GM18868 (cell line): ENCODE results near the gene TBX2.

Experiments used
- ATAC-seq: cut with Tn5 transposase; IDR thresholded peaks from one replicate; pipeline ENCODE4 v1.9.1; 2021; ENCODE audit warnings: mild to moderate bottlenecking, moderate library complexity; ENCODE audit not compliant: unreplicated experiment

TBX2 gene

DNA sequence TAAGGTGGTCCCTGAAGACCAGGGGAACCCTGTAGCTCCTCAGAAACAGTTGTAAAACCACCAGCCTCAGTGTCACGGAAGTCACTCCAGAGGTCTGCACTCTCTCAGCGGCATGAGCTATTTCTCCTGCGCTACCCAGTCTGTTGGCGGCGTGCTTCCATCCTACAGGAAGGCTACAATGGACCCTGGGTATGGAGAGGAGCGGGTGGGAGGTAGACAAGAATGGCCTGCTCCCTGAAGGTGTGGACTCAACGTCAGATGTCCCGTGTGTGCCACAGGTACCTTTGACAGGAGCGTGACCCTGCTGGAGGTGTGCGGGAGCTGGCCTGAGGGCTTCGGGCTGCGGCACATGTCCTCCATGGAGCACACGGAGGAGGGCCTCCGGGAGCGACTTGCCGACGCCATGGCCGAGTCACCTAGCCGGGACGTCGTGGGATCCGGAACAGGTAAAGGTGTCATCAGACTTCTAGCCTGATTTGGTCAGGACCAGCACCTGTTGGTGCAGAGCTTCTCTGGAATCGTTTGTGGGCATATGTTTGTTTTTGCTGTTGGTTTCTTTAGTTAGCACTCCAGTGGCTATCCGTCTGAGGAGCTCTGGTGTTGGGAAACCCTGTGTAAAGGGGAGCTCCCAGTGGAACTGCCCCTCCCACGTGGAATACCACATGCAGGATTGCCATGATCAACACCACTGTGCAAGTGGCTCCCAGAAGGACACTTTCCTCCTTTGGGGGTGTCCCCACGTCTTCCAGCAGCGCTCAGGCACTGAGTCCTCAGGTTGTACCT is 31.4 kb upstream of the TBX2 start:
- ATAC-seq = no peak

- no peak for ATAC-seq
Observed at GRCh38 chr17:61368832-61369450, 30.7 kb upstream of the TBX2 start.

DNA sequence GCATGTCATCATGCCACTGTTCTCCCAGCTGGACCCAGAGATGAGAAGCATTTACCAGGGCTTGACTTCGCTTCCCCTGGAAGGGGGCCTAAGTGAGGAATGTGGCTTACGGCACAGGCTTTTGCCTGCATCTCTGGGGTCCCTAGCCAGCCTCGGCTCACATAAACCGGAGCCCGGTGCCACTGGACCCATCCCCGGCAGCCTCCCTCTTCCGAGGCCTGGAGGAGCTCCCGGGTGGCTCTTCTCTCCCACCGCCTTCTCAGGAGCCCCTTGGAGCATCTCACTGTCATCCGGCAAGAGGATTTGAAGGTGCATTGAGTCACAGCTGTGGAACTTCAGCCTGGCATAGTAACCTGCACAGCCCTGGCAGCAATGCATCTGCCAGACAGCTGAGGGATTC is 29.9 kb upstream of the TBX2 start:
- ATAC-seq = no peak

- no peak for ATAC-seq
Observed at GRCh38 chr17:61371179-61371578, 28.5 kb upstream of the TBX2 start.

DNA sequence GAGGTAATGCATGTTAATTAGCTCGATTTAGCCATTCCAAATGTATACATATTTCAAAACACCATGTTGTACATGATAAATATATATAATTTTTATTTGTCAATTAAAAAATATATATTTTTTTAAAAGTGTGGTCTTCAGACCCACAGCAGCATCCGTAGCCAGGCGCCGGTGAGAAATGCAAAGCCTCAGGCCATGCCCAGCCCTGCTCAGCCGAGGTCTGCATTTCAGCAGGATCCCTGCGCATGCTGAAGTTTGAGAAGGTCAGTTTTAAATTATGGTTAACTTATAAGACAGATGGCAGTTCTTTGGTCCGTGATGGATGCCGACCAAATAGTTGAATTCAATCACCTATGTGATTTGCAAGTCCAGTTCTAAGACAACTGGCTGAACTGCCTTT is 28.0 kb upstream of the TBX2 start:
- ATAC-seq = no peak

GRCh38 chr17:61372436-61372835 is 27.2 kb upstream of the TBX2 start:
- ATAC-seq = no peak

DNA sequence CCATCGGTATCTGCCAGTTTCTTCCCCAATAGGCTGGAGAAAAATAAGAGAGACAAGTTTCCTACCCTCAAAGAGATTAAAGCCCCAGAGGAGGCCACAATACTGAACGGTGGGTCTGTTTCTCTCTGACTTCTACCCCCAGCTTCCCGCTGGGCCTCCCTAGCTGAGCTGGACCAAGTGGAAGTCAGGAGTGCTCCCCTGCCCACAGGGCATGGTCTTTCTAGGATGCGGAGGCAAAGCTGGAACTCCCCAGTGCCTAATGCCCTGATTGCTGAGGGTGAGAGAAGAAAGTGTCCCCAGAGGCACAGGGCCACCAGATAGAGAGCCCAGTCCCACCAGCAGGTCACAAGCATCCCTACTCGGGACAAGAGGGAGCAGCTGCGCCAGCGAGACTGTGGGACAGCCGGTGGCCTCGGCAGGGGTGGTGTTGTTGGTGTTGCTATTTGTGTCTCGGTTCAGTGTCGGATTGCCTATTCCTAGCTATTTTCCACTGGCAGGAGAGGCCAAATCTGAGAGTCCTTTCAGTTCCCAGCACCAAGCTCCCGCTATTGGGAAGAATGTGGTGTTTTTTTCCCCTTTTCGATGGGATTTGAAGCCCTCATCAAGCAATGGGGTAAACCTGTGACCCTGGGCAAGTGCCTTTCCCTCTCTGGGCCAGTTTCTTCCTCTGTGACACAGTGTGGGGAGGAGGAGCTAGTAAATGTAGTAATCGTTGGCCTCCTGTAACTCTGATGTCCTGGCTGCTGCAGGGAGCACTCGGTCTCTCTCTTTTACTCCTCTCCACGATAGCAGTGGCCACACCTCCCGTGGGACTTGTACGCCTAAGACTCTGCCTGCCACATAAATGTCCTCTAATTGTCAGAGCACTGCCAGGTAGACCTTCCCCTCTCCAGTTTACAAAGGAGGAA is 22.5 kb upstream of the TBX2 start:
- ATAC-seq = no peak

- no peak for ATAC-seq
Observed at GRCh38 chr17:61378658-61379456, 20.8 kb upstream of the TBX2 start.

- ATAC-seq = no peak
Observed at GRCh38 chr17:61379457-61380216, 20.0 kb upstream of the TBX2 start.

- no peak for ATAC-seq
Observed at GRCh38 chr17:61380217-61380835, 19.3 kb upstream of the TBX2 start.

- no peak for ATAC-seq
Observed at GRCh38 chr17:61380836-61381525, 18.7 kb upstream of the TBX2 start.

- no peak for ATAC-seq
Observed at GRCh38 chr17:61381537-61381936, 18.1 kb upstream of the TBX2 start.

DNA sequence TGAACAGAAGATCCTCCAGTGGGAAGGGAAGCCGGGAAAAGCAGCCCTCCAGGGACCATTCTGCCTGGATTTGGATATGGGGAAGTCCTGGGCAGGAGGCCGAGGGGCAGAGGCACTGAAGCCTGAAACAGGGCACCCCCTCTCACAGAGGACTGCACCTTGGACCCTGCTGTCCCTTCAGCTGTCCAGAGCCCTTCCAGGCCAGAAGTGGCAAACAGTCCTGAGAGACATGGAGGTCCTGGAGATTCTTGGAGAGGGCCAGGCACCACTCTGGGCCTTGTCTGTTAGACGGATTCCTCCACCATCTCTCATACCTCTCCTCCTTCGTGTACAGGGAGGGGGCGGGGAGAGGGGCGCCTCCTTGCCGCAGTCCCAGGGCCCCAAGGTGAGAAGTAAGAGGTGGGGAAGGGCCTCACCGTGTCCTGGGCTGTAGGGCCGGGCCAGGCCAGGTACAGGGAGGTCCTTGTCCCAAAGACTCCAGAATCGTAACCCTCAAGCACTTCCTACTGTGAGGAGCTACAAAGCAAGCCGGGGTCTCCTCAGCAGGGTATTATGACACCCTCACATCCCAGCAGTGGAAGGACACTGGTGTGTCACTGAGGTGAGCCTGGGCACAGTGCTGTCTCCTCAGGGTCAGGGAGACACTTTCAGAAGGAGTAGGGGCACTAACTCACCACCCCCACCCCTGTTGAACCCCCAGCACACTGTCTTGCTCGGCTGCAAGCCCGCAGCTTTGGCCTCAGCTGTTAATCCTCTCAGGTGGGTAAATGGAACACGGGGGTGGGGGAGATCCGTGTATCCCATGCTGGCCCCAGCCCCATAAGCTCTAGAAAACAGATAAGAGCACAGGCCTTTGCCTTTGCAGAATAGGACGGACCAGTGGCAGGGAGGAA is 16.6 kb upstream of the TBX2 start:
- no peak for ATAC-seq

- no peak for ATAC-seq
Observed at GRCh38 chr17:61383689-61384201, 15.9 kb upstream of the TBX2 start.

- ATAC-seq = no peak
Observed at GRCh38 chr17:61384354-61384691, 15.3 kb upstream of the TBX2 start.

- no peak for ATAC-seq
Observed at GRCh38 chr17:61384692-61385576, 14.7 kb upstream of the TBX2 start.
